ENCODE measurements around the gene RASSF5. TPM values are rescaled to one million over a fixed set of nuclear protein-coding genes. Genes with fewer than 3 reads are reported as not detected.

The RASSF5 gene
- total RNA-seq, 1 experiment from 2014 or later = 2.1 TPM

DNA sequence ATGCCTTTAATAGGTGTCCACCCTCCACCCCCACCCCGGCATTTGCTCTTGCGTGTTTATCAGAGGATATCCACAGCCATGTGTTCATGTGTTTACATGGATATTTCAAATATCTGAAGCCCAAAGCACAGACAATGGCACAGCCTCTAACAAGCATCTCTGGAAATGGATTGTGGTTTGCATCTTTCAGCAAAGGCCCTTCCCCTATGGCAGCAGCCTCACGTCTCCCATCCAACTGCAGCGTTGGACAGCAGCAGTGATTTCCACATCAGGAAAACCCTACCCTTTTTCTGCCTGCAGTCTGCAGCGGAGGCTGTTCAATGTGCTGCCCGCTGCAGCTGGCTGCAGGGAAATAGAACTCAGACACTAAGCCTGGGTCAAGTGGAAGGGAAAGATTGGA lies 1.6 kb downstream of the RASSF5 start:
- TF ChIP-seq, protein P1, sequence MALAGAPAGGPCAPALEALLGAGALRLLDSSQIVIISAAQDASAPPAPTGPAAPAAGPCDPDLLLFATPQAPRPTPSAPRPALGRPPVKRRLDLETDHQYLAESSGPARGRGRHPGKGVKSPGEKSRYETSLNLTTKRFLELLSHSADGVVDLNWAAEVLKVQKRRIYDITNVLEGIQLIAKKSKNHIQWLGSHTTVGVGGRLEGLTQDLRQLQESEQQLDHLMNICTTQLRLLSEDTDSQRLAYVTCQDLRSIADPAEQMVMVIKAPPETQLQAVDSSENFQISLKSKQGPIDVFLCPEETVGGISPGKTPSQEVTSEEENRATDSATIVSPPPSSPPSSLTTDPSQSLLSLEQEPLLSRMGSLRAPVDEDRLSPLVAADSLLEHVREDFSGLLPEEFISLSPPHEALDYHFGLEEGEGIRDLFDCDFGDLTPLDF (CRISPR knock-in tag; IDR thresholded peaks at IDR 0.05) = no peak
- TF ChIP-seq, protein P2, sequence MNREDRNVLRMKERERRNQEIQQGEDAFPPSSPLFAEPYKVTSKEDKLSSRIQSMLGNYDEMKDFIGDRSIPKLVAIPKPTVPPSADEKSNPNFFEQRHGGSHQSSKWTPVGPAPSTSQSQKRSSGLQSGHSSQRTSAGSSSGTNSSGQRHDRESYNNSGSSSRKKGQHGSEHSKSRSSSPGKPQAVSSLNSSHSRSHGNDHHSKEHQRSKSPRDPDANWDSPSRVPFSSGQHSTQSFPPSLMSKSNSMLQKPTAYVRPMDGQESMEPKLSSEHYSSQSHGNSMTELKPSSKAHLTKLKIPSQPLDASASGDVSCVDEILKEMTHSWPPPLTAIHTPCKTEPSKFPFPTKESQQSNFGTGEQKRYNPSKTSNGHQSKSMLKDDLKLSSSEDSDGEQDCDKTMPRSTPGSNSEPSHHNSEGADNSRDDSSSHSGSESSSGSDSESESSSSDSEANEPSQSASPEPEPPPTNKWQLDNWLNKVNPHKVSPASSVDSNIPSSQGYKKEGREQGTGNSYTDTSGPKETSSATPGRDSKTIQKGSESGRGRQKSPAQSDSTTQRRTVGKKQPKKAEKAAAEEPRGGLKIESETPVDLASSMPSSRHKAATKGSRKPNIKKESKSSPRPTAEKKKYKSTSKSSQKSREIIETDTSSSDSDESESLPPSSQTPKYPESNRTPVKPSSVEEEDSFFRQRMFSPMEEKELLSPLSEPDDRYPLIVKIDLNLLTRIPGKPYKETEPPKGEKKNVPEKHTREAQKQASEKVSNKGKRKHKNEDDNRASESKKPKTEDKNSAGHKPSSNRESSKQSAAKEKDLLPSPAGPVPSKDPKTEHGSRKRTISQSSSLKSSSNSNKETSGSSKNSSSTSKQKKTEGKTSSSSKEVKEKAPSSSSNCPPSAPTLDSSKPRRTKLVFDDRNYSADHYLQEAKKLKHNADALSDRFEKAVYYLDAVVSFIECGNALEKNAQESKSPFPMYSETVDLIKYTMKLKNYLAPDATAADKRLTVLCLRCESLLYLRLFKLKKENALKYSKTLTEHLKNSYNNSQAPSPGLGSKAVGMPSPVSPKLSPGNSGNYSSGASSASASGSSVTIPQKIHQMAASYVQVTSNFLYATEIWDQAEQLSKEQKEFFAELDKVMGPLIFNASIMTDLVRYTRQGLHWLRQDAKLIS (CRISPR knock-in tag; IDR thresholded peaks at IDR 0.05; ENCODE audit: borderline replicate concordance) = no peak
- TF ChIP-seq OVOL2 (CRISPR knock-in tag; IDR thresholded peaks at IDR 0.05; ENCODE audit: borderline replicate concordance) = no peak
- TF ChIP-seq, protein P3, sequence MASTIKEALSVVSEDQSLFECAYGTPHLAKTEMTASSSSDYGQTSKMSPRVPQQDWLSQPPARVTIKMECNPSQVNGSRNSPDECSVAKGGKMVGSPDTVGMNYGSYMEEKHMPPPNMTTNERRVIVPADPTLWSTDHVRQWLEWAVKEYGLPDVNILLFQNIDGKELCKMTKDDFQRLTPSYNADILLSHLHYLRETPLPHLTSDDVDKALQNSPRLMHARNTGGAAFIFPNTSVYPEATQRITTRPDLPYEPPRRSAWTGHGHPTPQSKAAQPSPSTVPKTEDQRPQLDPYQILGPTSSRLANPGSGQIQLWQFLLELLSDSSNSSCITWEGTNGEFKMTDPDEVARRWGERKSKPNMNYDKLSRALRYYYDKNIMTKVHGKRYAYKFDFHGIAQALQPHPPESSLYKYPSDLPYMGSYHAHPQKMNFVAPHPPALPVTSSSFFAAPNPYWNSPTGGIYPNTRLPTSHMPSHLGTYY (CRISPR knock-in tag; IDR thresholded peaks at IDR 0.05) = no peak
- no peak for TF ChIP-seq TEAD4 (CRISPR knock-in tag; IDR thresholded peaks at IDR 0.05)
- TF ChIP-seq, protein P4, sequence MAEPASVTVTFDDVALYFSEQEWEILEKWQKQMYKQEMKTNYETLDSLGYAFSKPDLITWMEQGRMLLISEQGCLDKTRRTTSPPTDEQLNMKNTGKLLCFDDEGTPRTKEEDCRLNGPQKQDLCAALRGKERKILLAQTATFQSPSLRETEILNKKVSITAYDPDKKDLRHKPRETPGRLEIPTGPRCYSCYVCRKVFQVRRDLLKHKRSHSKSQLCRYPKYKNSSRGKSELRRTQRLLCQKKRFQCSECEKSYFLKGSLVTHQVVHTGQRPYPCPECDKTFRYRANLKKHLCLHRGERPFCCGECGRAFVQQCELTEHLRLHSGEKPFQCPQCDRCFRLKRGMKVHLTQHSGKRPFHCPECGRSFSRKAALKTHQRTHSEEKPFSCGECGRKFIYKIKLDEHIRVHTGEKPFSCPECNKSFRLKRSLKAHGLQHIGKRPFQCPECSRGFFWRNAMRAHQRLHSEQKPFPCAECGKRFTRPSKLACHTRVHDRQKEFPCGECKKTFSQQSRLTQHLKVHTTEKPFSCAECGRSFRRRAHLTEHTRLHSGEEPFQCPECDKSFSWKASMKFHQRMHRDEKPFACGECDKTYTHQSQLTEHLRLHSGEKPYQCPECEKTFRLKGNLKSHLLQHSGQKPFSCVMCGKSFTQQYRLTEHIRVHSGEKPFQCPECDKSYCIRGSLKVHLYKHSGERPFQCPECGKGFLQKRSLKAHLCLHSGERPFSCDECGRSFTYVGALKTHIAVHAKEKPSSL (CRISPR knock-in tag; conservative IDR thresholded peaks at IDR 0.05) = no peak
- no peak for TF ChIP-seq ZNF121 (CRISPR knock-in tag; IDR thresholded peaks at IDR 0.05)
- no peak for TF ChIP-seq SOX15 (CRISPR knock-in tag; IDR thresholded peaks at IDR 0.05)
- TF ChIP-seq JAZF1 (CRISPR knock-in tag; IDR thresholded peaks at IDR 0.05) = no peak
- no peak for TF ChIP-seq ZNF671 (CRISPR knock-in tag; IDR thresholded peaks at IDR 0.05)
- TF ChIP-seq ZNF138 (CRISPR knock-in tag; conservative IDR thresholded peaks at IDR 0.05) = no peak
- TF ChIP-seq ZBTB21 (CRISPR knock-in tag; IDR thresholded peaks at IDR 0.05; ENCODE audit: borderline replicate concordance) = no peak
- TF ChIP-seq, protein P5, sequence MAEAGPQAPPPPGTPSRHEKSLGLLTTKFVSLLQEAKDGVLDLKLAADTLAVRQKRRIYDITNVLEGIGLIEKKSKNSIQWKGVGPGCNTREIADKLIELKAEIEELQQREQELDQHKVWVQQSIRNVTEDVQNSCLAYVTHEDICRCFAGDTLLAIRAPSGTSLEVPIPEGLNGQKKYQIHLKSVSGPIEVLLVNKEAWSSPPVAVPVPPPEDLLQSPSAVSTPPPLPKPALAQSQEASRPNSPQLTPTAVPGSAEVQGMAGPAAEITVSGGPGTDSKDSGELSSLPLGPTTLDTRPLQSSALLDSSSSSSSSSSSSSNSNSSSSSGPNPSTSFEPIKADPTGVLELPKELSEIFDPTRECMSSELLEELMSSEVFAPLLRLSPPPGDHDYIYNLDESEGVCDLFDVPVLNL (CRISPR knock-in tag; IDR thresholded peaks at IDR 0.05; ENCODE audit: borderline replicate concordance, low read depth) = no peak
- TF ChIP-seq CREM (CRISPR knock-in tag; IDR thresholded peaks at IDR 0.05) = no peak
- no peak for TF ChIP-seq IRF2 (CRISPR knock-in tag; IDR thresholded peaks at IDR 0.05; ENCODE audit: borderline replicate concordance, low read depth)
- ChIA-PET POLR2A (no interaction called here), CTCF (interaction anchor here (1.4 kb wide), 1 partner anchor 74 kb away, joined by 3 read pairs; no protein-coding TSS in a partner anchor)
- H3K36me3 Mint-ChIP-seq = no peaks in the 10 kb centered on the region
- DNase-seq (ENCODE audit: low spot score) (no peak), ATAC-seq (no peak)
- H3K27ac Mint-ChIP-seq = no peak overlapping the region
- H3K27me3 Mint-ChIP-seq (ENCODE audit: low read depth) = peaks cover 71% of the 10 kb centered on the region
- peaks cover 26% of the 10 kb centered on the region for H3K4me1 Mint-ChIP-seq
- no peaks in the 10 kb centered on the region for H3K9me3 Mint-ChIP-seq
- H3K4me3 Mint-ChIP-seq = peak overlapping the region; percentile 38; the same call in 1 of the 2 replicates

DNA sequence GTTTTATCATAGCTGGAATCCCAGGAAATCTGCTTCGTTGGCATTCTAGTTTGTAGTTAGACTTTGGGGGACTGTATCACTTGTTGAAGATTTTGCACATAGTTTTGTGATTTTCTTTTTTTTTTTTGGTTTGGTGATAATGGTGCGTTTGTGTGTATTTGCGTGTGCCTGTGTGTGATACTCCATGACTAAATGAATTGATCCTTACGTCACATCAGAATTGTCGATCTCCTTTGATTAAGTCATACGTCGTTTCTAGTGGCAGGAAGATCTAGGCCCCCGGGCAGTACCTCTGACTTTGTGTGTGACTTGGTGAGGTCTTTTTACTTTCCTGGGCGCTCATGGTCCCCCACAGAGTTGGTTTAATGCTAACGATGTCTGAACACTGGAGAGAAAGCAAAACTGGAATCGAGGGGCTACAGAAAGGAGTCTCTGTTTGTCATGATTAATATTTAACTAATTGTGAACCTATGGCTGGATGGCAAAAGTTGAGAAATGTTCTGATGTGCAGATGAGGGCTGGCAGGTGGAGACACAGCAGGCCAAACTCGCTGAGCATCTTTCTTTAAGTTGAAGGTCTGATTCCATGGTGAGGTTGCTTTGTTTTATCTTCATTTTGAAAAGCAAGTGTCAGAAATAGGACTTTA lies 2.4 kb downstream of the RASSF5 start:
- ATAC-seq (no peak), DNase-seq (ENCODE audit: low spot score) (no peak)
- Mint-ChIP-seq H3K4me3 (no peak overlapping the region), H3K36me3 (no peaks in the 10 kb centered on the region), H3K4me1 (peaks cover 26% of the 10 kb centered on the region), H3K9me3 (no peaks in the 10 kb centered on the region), H3K27ac (no peak overlapping the region), H3K27me3 (ENCODE audit: low read depth) (peaks cover 65% of the 10 kb centered on the region)
- CTCF ChIA-PET = interaction anchor here (1.4 kb wide), 1 partner anchor 74 kb away, joined by 3 read pairs; no protein-coding TSS in a partner anchor
- POLR2A ChIA-PET = no interaction called here
- TF ChIP-seq, protein P6, sequence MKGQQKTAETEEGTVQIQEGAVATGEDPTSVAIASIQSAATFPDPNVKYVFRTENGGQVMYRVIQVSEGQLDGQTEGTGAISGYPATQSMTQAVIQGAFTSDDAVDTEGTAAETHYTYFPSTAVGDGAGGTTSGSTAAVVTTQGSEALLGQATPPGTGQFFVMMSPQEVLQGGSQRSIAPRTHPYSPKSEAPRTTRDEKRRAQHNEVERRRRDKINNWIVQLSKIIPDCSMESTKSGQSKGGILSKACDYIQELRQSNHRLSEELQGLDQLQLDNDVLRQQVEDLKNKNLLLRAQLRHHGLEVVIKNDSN (CRISPR knock-in tag; IDR thresholded peaks at IDR 0.05) = no peak
- TF ChIP-seq, protein P7, sequence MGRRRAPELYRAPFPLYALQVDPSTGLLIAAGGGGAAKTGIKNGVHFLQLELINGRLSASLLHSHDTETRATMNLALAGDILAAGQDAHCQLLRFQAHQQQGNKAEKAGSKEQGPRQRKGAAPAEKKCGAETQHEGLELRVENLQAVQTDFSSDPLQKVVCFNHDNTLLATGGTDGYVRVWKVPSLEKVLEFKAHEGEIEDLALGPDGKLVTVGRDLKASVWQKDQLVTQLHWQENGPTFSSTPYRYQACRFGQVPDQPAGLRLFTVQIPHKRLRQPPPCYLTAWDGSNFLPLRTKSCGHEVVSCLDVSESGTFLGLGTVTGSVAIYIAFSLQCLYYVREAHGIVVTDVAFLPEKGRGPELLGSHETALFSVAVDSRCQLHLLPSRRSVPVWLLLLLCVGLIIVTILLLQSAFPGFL (CRISPR knock-in tag; IDR thresholded peaks at IDR 0.05; ENCODE audit: borderline replicate concordance) = no peak
- TF ChIP-seq TEAD1 (CRISPR knock-in tag; IDR thresholded peaks at IDR 0.05) = no peak
- TF ChIP-seq, protein P8, sequence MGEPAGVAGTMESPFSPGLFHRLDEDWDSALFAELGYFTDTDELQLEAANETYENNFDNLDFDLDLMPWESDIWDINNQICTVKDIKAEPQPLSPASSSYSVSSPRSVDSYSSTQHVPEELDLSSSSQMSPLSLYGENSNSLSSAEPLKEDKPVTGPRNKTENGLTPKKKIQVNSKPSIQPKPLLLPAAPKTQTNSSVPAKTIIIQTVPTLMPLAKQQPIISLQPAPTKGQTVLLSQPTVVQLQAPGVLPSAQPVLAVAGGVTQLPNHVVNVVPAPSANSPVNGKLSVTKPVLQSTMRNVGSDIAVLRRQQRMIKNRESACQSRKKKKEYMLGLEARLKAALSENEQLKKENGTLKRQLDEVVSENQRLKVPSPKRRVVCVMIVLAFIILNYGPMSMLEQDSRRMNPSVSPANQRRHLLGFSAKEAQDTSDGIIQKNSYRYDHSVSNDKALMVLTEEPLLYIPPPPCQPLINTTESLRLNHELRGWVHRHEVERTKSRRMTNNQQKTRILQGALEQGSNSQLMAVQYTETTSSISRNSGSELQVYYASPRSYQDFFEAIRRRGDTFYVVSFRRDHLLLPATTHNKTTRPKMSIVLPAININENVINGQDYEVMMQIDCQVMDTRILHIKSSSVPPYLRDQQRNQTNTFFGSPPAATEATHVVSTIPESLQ (CRISPR knock-in tag; IDR thresholded peaks at IDR 0.05) = no peak

Data from WTC11 (cell line).